Endothelial cell of umbilical vein (primary cell): Measurements from ENCODE around the gene KCNE1.

Source experiments
- JUN ChIP-seq: IDR thresholded peaks from 2 replicates; pipeline ENCODE4 v1.6.1; 2011; ENCODE audit warnings: borderline replicate concordance, low read depth; ENCODE audit not compliant: insufficient read length, insufficient read depth
- POLR2A ChIP-seq: IDR thresholded peaks from 2 replicates; pipeline ENCODE4 v1.6.1; 2012; ENCODE audit warnings: low read depth, mild to moderate bottlenecking, control low read depth, low read length
- POLR2AphosphoS5 ChIP-seq: IDR thresholded peaks from 2 replicates; pipeline ENCODE4 v1.6.1; 2012; ENCODE audit warnings: low read depth, mild to moderate bottlenecking, control low read depth, low read length, moderate library complexity; ENCODE audit not compliant: insufficient read depth
- TF ChIP-seq, protein P1 (sequence below), 2 donors: IDR thresholded peaks; 1 replicate in 1 of 2; 2 replicates in 1 of 2; pipeline ENCODE4 v1.5.1; 2011; ENCODE audit warnings: low read length in 2 of 2, mild to moderate bottlenecking in 2 of 2, moderate library complexity in 2 of 2, control low read depth in 1 of 2, inconsistent platforms in 1 of 2, low read depth in 1 of 2; ENCODE audit not compliant: insufficient read depth in 1 of 2; ENCODE audit errors: extremely low read depth in 1 of 2
- TF ChIP-seq, protein P2 (sequence below): IDR thresholded peaks from 2 replicates; pipeline ENCODE4 v1.6.1; 2011; ENCODE audit not compliant: insufficient read depth, insufficient read length

GRCh38 chr21:34510148-34511142 is 1.6 kb downstream of the KCNE1 start:
- TF ChIP-seq, protein P1, sequence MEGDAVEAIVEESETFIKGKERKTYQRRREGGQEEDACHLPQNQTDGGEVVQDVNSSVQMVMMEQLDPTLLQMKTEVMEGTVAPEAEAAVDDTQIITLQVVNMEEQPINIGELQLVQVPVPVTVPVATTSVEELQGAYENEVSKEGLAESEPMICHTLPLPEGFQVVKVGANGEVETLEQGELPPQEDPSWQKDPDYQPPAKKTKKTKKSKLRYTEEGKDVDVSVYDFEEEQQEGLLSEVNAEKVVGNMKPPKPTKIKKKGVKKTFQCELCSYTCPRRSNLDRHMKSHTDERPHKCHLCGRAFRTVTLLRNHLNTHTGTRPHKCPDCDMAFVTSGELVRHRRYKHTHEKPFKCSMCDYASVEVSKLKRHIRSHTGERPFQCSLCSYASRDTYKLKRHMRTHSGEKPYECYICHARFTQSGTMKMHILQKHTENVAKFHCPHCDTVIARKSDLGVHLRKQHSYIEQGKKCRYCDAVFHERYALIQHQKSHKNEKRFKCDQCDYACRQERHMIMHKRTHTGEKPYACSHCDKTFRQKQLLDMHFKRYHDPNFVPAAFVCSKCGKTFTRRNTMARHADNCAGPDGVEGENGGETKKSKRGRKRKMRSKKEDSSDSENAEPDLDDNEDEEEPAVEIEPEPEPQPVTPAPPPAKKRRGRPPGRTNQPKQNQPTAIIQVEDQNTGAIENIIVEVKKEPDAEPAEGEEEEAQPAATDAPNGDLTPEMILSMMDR (IDR thresholded peaks at IDR 0.05; ENCODE audit: extremely low read depth in 1 of 2, insufficient read depth in 1 of 2, low read depth in 1 of 2, low read length in 2 of 2) = peak; percentile 69 to 94
- TF ChIP-seq POLR2A = no peak
- TF ChIP-seq JUN = no peak
- no peak for TF ChIP-seq POLR2AphosphoS5
- TF ChIP-seq, protein P2, sequence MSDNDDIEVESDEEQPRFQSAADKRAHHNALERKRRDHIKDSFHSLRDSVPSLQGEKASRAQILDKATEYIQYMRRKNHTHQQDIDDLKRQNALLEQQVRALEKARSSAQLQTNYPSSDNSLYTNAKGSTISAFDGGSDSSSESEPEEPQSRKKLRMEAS = no peak
